ENCODE data around the gene CLSTN1.

The CLSTN1 gene

GRCh38 chr1:9852004-9852403 is 28.2 kb upstream of the CLSTN1 start:
- DNase-seq (ENCODE audit: low read depth in 2 of 3, low spot score in 2 of 3), result no peak

DNA sequence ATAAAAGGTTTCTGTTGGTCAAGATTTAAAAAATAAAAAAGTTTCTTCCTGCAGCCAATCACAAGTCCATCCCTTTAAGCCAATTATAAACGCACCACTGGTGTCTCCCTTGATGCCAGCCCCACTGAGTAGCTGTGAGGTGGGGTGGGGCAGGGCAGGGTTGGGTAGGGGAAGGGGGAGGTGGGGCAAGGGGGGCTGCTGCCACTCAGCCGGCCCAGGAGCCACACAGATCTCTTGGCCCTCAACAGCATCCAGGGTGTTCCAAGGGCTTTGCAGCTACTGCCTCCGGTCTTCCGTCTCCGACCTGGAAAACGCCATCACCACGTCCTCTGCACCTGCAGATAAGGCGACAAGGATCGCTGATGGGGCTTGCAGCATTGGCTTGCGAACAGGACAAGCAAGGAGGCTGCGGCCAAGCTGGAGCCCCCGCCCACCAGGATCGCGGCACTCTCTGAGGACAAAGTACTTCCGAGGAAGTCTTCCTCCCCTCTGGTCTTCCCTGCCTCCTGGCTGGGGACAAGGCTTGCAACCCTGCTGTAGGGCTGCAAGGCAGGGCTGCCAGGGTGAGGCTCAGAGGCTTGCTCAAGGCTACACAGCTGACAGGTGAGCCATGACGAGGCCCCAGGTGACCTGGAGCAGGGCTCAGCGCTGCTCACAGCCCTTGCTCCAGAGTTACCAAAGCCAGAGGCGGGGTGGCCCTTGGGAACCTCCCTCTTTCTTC is 26.8 kb upstream of the CLSTN1 start:
- no peak for DNase-seq (ENCODE audit: low read depth in 2 of 3, low spot score in 2 of 3)

DNA sequence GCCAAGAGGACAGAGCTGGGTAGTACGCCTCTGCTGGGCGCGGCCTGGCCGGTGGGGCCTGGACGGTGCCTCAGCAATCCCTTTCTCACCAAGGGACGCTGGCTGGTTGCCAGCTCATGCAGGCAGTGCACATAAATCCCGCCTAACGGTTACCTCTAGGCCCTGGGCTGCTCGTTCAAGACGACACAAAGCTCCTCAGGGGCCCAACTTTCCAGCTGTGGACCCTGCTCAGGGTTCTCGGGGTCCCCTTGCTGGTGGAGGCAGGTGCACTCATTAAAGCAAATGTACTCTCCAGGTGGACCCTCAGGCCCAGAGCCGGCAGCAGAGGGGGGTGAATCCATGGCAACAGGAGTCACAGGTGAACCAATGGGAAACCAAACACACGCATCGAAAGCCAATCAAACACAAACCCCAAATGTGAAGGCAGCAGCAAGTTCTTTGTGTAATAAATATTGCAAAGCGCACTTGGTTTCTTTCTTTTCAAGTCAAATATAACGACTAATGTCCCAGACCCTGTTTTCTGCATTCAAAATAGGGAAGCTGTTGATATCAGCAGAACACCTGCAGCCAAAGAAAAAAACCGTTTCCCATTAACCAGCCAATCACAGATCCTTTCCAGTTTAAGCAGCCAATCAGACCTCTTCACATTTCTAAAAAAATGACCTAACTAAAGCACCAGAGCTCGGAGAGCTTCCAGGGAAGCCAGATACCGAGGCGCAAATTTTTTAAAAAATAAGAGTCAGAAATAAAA is 26.1 kb upstream of the CLSTN1 start:
- no peak for DNase-seq (ENCODE audit: low read depth in 2 of 3, low spot score in 2 of 3)

GRCh38 chr1:9848022-9848421 is 24.3 kb upstream of the CLSTN1 start:
- DNase-seq (ENCODE audit: low read depth in 2 of 3, low spot score in 2 of 3), result no peak

- DNase-seq (ENCODE audit: low read depth in 2 of 3, low spot score in 2 of 3), result no peak
Observed at GRCh38 chr1:9847269-9847668, 23.5 kb upstream of the CLSTN1 start.

DNA sequence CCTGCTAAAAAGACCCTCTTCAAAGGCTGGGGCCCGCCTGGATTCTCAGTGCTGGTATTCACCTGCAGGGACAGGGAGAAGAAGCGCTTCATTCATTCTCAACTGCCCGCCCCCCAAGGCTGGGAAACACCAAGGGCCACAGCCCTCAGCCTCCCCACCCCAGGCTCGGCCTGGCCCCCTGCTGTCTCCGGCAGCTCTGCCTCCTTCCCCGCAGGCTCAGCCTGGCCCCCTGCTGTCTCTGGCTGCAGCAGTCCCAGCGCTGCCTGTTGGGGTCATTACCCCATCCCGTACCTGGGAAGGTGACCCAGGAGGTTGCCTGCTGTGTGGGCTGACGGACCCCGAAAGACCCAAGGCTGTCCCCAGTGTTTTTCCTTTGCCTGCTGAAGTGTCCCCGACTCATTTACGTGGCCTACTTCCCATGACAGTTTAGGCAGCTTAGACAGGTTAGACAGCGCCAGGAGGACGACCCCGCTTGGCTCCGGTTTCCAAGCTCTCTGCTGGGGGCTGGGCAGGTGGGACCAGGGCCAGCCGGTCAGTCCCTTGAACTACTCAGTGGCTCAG is 22.9 kb upstream of the CLSTN1 start:
- DNase-seq (ENCODE audit: low read depth in 2 of 3, low spot score in 2 of 3), result no peak

DNA sequence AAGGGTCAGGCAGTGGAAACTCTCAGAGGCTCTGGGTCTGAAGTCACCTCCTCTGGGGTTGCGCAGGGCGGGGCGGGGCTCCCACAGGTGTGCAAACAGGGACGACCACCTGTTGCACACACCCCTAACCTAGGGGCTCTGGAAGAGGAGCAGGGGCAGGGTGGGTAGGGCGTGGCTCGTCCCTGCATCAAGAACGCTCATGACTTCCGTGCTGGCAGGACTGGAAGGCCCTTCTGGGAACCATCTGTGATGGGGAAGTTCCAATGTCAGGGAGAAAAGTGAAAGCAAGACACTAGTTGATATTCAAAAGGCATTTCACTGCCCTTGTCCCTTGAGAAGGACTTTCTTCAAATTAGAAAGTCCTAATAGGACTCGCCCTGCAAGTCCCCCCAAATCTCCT is 22.1 kb upstream of the CLSTN1 start:
- no peak for DNase-seq (ENCODE audit: low read depth in 2 of 3, low spot score in 2 of 3)

DNA sequence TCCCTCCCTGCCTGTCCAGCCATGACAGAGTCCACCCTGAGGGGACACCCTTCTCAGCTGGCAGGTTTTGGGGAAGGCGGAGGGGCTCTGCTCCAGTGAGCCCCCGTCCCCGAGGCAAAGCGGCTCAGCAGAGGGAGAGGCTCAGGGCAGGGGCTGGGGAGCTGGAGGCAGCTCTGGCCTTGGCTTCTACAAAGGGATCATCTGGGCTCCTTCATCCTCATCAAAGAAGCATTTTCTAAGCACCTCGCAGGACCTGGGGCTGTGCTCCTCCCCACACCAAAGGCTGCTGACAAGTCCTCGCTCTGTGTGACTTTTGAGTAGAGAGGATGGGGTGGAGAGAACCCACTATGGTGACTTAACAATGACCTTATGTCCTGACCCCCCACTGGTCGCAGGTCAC is 21.0 kb upstream of the CLSTN1 start:
- no peak for DNase-seq (ENCODE audit: low read depth in 2 of 3, low spot score in 2 of 3)

DNA sequence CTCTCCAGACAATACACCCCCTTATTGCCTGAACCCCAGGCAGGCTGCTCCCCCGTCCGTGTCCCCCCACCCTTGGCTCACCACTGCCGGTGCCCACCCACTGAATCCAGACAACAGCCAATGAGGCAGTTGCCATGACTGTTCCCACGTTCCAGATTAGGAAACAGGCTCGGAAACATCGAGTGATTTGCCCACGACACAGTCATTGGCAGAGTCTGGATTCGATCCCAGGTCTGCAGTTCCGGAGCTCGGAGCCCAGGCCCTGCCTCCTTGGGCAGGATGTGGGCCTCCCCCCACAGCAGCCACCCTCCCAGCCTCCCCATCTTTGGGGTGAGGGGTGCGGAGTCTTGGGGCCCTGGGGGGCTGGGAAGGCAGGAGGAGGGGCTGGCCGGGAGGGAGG is 20.3 kb upstream of the CLSTN1 start:
- no peak for DNase-seq (ENCODE audit: low read depth in 2 of 3, low spot score in 2 of 3)

GRCh38 chr1:9843576-9843945 is 19.8 kb upstream of the CLSTN1 start:
- DNase-seq (ENCODE audit: low read depth in 2 of 3, low spot score in 2 of 3), result no peak

DNA sequence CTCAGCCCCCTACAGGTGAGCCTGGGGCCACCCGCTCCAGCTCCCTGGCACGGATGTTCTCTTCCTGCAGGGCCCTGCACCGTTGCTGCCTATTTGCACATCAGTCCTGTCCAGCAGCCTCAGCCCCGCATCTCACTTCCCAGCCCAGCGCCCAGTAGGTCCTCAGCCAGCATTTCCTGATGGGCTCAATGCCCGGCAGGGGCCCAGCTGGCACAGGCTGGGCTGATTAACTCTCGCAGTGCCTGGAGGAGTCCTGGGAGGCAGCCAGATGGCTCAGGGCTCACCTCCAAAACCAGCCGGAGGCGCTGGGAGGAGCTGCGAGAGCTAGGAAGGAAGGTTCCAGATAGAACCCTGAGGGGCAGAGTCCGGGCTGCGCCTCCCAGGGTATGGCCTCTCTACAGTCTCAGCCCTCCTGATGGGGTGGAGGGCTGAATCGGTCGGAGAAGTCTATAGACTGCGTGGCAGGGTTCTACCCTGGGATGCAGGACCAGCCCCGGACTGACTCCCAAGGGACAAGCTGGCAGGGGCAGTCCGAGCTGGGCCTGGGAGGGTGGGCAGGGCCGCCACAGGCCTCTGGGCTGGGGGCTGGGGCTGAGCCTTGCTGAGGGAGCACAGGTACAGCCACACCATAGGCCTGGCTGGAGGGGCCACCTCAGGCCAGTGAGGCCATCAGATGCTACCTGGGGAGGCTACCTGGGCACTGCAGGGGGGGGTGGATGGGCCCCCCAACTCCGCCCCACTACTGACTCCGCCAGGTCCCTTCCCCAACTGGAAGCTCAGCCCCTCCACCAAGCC is 19.2 kb upstream of the CLSTN1 start:
- no peak for DNase-seq (ENCODE audit: low read depth in 2 of 3, low spot score in 2 of 3)

- no peak for DNase-seq (ENCODE audit: low read depth in 2 of 3, low spot score in 2 of 3)
Observed at GRCh38 chr1:9842073-9842711, 18.4 kb upstream of the CLSTN1 start.

DNA sequence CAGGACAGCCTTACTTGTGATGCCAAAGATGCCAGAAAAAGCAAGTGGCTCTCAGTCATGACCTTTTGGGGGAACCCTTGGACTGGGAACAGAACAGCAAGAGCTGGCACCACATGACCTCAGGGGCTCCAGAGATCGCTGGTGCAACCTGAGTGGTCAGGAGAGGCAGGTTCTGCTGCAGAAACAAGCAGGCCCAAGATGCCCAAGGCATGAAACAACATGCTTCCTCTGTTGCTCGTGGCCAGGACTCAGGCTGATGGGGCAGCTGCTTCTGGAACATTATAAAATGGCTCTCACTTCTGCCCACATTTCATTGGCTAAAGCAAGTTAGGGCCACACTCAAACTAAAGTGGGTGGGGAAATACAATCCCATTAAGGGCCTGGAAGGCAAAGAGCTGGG is 17.7 kb upstream of the CLSTN1 start:
- no peak for DNase-seq (ENCODE audit: low read depth in 2 of 3, low spot score in 2 of 3)

DNA sequence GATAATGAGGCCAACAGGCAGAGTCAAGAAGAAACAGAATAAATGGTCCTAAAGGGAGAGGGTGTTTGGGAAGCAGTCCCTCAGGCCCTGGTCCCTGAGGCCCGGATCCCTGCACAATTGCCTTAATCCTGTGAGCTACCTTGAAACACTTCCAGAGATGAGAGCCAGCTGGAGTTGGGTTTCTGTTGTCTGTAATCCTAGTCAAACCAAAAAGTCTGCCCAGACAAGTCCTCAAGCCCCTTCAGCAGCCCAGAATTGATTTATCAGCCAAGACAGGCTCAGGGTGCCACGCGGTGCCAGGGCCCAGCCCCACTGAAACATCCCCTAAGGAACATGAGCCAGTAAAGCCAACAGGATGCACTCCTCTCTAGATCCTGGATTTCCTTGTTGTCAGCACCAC is 16.4 kb upstream of the CLSTN1 start:
- DNase-seq (ENCODE audit: low read depth in 2 of 3, low spot score in 2 of 3), result no peak

DNA sequence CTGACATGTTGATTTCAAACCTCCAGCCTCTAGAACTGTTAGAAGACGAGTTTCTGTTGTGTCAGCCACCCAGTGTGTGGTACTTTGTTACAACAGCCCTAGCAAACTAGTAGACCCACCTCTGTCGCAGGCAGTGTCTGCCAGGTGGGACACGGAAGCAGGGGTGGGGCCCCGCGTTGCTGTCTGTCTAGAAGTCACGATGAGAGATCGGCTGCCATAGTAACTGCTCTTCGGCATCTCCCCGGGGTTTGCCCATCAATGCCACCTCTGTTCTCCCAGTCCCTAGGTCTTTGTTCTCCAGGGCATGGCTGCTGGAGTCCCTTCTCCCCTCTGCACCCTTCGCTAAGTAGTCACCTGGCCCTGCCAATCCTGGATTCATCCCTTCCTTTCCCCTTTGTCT is 15.2 kb upstream of the CLSTN1 start:
- DNase-seq (ENCODE audit: low read depth in 2 of 3, low spot score in 2 of 3), result no peak

DNA sequence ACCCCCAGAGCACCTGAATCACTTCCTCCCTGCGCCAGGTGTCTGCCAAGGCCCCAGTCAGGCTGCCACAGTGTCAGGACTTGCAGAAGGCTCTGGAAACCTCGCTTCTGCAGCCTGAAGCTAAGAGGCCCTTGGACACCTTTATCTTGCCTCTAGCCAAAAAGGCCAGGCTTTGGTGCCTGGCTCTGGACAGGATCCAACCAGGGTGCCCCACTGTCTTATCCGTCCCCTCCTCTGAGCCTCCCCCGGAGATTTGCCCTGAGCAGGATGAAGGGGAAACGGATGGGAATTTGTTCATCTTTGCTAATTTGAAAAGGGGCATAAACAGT is 12.8 kb upstream of the CLSTN1 start:
- no peak for DNase-seq (ENCODE audit: low read depth in 2 of 3, low spot score in 2 of 3)

DNA sequence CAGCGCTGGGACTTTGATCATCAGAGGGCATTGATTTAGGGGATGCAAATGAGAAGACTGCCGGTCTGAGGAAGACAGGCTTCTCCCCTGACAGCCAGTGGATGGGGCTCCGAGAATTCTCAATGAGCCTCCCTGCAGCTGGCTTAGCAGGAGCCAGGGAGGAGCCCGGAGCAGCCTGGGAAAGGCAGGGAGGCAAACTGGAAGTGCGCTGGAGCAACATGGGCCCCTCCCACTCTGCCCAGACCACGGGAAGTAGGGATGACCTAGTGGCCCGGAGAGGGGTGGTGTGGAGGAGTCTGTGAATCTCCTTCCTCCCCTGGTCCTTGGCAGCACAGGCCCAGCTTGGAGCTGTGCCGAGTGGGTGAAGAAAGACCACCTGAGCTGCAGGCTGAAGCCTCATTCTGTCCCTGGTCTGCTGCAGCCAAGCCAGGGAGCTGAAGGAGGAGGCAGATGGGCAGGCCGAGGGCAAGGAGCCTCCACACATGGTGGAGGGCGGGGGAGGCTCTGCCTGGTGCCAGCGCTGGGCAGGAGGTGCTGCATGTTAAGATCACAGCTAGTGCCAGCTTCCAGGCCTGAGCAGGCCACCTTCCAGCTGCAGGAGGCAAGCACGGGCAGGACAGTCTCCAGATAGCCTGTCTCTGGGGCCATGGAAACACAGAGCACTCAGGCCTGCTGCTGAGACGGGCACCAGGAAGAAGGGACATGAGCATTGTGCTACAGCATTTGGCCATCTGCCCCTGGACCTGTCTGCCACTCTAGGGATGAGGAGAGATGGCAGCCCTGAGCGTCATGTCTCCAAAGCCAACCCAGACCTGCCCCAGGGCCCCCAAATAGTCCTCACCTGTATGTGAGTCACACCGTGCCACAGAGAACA is 12.2 kb upstream of the CLSTN1 start:
- no peak for DNase-seq (ENCODE audit: low read depth in 2 of 3, low spot score in 2 of 3)

DNA sequence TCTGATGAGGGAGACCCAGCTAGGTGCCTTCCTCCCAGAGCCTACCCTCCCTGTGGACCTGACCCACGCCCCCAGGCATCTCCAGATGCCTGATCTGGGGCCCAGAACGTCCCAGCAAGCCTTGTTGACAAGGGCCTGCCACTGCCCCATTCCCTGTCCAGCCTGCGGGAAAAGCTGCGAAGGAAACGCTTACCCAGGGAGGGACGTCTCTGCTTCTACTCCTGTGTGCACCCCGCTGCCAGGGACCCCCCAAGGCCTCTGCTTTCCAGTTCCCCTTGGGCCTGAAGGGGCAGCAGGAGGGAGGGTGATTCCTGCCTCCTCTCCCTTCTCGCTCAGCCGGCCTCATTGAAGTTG is 11.6 kb upstream of the CLSTN1 start:
- DNase-seq (ENCODE audit: low read depth in 2 of 3, low spot score in 2 of 3), result no peak

DNA sequence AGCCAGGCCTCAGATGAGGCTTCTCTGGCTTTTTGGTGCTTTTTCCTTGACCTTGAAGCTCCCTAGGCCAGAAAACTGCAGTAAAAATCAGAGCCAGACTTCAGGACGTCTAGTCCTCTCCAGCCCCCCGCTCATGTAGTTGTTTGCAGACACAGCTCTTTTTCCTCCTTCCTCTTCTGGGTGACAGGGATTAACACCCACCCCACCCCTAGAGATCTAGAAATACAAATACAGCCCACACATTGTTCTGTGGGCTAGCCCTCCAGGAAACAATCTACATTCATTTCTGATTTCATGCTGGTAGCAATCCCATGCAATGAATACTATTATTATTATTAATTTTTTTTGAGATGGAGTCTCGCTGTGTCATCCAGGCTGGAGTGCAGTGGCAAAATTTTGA is 9.9 kb upstream of the CLSTN1 start:
- no peak for DNase-seq (ENCODE audit: low read depth in 2 of 3, low spot score in 2 of 3)

- DNase-seq (ENCODE audit: low read depth in 2 of 3, low spot score in 2 of 3), result no peak
Observed at GRCh38 chr1:9827558-9828185, 3.9 kb upstream of the CLSTN1 start.
